ENCODE measurements around the gene TERF2IP. TPM values are rescaled to one million over a fixed set of nuclear protein-coding genes. Genes with fewer than 3 reads are reported as not detected.

Gene TERF2IP
- total RNA-seq, 1 donor from 2014 or later: 86.8 TPM

DNA sequence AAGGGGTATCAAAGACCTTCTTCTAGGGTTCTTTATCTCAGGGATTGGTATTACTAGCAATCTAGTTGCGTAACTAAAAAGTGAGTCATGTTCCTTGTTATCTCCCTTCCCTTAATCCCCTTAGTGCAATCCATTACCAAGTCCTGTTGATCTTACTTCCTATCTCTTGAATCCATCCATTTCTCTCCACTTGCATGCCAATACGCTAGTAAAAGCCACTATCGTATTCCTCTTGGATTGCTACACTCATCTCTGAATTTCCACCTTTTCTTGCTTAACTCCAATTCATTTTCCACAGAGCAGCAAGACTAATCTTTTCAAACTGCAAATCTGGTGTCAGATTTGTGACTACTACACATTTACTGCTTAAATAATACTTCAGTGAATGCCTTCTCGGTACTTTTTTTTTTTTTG is 22.6 kb upstream of the TERF2IP start:
- Mint-ChIP-seq H3K27ac (peak overlapping the region; percentile 19), H3K36me3 (ENCODE audit: low read depth) (peaks cover 62% of the 10 kb centered on the region), H3K4me3 (peak overlapping the region; percentile 4)

DNA sequence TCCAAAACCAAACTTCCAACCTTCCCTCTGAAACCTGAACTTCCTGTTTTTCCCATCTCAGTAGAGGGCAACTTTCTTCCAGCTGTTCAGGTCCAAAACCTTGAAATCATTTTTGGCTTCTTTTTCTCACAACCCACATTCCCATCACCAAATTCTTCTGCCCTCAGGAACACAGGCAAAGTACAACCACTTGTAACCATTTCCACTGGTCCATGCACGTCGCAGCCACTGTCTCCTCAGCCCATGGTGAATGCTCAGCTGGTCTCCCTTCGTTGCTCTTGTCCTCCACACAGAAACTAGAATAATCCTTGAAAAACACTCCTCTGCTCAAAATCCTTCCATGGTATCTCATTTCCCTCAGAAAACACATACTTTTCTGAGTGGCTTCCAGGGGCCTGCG is 20.8 kb upstream of the TERF2IP start:
- peaks cover 32% of the 10 kb centered on the region for H3K4me1 Mint-ChIP-seq
- DNase-seq: no peak
- peaks cover 67% of the 10 kb centered on the region for H3K36me3 Mint-ChIP-seq (ENCODE audit: low read depth)
- H3K4me3 Mint-ChIP-seq: no peak overlapping the region
- H3K9me3 Mint-ChIP-seq: no peaks in the 10 kb centered on the region
- intact Hi-C loops (cut with micrococcal nuclease): loop anchor here (10.0 kb wide), 1 partner anchor 642 kb away; the partner anchor contains the start of gene WDR59
- H3K27ac Mint-ChIP-seq: peak overlapping the region; percentile 30
- no peaks in the 10 kb centered on the region for H3K27me3 Mint-ChIP-seq

More for the DNA sequence above, 22.6 kb upstream of the TERF2IP start:
- DNase-seq: no peak
- H3K4me1 Mint-ChIP-seq: peaks cover 45% of the 10 kb centered on the region
- no peaks in the 10 kb centered on the region for H3K9me3 Mint-ChIP-seq
- intact Hi-C loops (cut with micrococcal nuclease): loop anchor here (5.0 to 10.0 kb wide), 2 partner anchors 640 to 1328 kb away; partner anchors contain the start of genes PSMD7 and WDR59
- H3K27me3 Mint-ChIP-seq: no peaks in the 10 kb centered on the region

DNA sequence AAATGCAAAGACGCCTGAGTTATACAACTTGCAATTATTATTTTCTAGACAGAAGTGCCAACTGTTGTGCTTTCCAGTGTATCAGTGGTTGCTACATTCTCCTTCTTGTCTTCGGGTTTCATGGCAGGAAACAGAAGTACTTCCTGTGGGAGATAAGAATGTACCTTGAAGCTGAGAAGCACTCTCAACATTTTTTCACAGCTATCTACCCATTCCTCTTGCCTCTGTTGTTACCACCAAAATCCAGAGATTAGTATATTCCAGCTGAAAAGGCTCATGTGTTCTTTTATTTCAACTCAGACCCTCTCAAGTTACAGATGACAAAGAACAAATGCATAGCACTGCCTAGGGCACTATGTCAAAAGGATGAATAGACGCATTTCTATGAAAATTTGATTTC is 19.7 kb upstream of the TERF2IP start:
- DNase-seq: no peak
- Mint-ChIP-seq H3K27me3 (no peaks in the 10 kb centered on the region), H3K9me3 (no peaks in the 10 kb centered on the region), H3K4me1 (peaks cover 26% of the 10 kb centered on the region), H3K36me3 (ENCODE audit: low read depth) (peaks cover 74% of the 10 kb centered on the region), H3K4me3 (peak overlapping the region; percentile 49), H3K27ac (peak overlapping the region; percentile 78)
- intact Hi-C loops (cut with micrococcal nuclease): loop anchor here (10.0 kb wide), 1 partner anchor 643 kb away; the partner anchor contains the start of gene WDR59

DNA sequence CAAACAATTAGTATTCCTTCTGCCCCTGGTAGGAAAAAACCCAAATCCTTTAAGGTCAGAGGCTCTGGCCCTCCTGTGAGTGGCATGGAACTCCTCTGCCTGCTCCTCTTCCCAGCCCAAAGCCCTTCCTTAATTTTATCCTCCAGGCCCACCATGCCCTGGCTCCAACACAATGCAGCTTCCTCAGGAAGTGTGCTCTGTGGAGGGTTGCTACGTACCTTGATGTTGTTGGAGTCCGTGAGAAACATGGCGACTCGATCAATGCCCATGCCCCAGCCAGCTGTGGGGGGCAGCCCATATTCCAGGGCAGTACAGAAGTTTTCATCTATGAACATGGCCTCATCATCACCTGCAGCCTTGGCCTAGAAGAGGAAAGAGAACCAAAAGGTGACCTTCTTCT is 19.2 kb upstream of the TERF2IP start:
- Mint-ChIP-seq H3K27me3 (no peaks in the 10 kb centered on the region), H3K9me3 (no peaks in the 10 kb centered on the region), H3K4me3 (peak overlapping the region; percentile 49)

DNA sequence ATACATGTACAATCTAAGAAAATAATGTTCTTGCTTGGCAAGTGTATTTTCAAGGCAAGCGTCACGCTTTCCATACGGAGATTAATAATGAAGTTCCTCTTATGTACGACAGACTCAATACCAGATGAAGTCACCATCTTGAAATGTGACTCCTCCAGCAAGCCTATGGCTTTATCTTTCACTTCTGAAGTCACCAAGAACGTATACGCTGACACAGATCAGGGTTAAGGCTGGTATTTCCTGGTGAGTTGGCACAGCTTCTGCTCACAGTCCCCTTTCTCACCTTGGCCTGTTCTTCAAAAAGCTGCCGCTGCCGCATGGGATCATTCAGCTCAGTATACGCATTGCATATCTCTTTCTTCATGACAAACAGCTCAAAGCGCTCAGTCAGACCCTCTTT is 18.4 kb upstream of the TERF2IP start:
- Mint-ChIP-seq H3K4me1 (peaks cover 26% of the 10 kb centered on the region), H3K36me3 (ENCODE audit: low read depth) (peaks cover 84% of the 10 kb centered on the region), H3K9me3 (no peaks in the 10 kb centered on the region), H3K27ac (peak overlapping the region; percentile 73), H3K27me3 (no peaks in the 10 kb centered on the region), H3K4me3 (no peak overlapping the region)
- intact Hi-C loops (cut with micrococcal nuclease): loop anchor here (10.0 kb wide), 1 partner anchor 644 kb away; the partner anchor contains the start of gene WDR59
- DNase-seq: no peak

More for the DNA sequence above, 19.2 kb upstream of the TERF2IP start:
- peaks cover 77% of the 10 kb centered on the region for H3K36me3 Mint-ChIP-seq (ENCODE audit: low read depth)
- DNase-seq: no peak
- H3K4me1 Mint-ChIP-seq: peaks cover 26% of the 10 kb centered on the region
- intact Hi-C loops (cut with micrococcal nuclease): loop anchor here (10.0 kb wide), 1 partner anchor 644 kb away; the partner anchor contains the start of gene WDR59
- H3K27ac Mint-ChIP-seq: peak overlapping the region; percentile 78

DNA sequence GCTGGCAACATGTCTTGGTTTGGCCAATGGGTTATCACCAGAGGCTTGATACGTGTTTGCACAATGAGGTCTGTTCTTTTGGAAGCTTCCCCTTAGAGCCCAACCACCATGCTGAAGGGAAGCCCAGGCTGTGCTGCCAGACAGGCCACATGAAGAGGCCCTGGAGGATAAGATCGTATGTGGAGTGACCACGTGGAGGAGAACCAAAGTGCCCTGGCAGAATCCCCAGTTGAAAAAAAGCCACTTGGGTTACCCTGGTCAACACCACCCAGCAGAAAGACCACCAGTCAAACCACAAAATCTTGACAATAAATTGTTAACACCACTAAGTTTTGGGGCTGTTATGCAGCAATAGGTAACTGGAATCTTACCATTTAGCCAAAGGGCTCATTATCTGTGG is 17.5 kb upstream of the TERF2IP start:
- Mint-ChIP-seq H3K9me3 (no peaks in the 10 kb centered on the region), H3K27ac (no peak overlapping the region), H3K4me1 (peaks cover 26% of the 10 kb centered on the region), H3K27me3 (no peaks in the 10 kb centered on the region), H3K36me3 (ENCODE audit: low read depth) (peaks cover 82% of the 10 kb centered on the region), H3K4me3 (no peak overlapping the region)
- intact Hi-C loops (cut with micrococcal nuclease): no loop called here
- no peak for DNase-seq

DNA sequence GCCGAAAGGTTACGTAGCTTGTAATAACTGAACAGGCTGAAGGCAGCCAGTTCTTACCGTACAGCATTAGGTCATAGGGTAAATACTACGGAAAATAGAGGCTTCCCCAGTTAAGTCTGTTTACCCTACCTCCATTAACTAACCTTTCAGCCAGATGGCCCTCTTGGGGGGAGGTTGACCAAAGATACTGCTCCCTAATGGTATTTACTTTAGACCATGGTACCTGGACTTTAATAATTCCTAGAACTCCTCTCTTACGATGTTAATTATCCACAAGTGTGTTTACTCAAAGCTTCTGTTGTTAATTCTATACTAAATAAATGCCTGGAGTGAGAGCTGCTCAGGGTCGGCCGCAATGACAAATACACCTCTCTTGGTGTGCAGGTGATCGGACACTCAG is 14.7 kb upstream of the TERF2IP start:
- H3K9me3 Mint-ChIP-seq: no peaks in the 10 kb centered on the region
- H3K4me1 Mint-ChIP-seq: peaks cover 22% of the 10 kb centered on the region
- no peak for DNase-seq
- H3K27me3 Mint-ChIP-seq: no peaks in the 10 kb centered on the region
- H3K36me3 Mint-ChIP-seq (ENCODE audit: low read depth): peaks cover 82% of the 10 kb centered on the region
- no peak overlapping the region for H3K27ac Mint-ChIP-seq
- intact Hi-C loops (cut with micrococcal nuclease): no loop called here
- no peak overlapping the region for H3K4me3 Mint-ChIP-seq

DNA sequence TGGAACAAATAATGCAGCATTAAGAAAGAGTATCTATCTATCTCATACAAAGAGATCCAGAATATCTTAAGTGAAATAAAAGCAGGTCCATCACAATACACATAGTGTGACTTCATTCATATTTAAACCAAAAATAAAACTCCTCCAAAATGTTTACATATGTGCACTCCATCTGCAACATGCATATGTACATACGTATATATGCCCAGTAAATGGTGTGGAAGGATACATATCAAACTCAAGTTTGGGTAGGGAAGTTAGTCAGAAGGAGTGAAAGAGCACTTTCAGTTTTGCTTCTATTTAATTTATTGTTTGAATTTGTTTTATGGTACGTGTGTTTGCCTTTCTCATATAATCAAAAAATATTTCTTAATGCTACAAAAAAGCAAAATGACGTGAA is 12.5 kb upstream of the TERF2IP start:
- intact Hi-C loops (cut with micrococcal nuclease): no loop called here
- Mint-ChIP-seq H3K4me3 (no peak overlapping the region), H3K27ac (no peak overlapping the region), H3K4me1 (peaks cover 10% of the 10 kb centered on the region), H3K36me3 (ENCODE audit: low read depth) (peaks cover 78% of the 10 kb centered on the region), H3K27me3 (no peaks in the 10 kb centered on the region), H3K9me3 (no peaks in the 10 kb centered on the region)
- DNase-seq: no peak

DNA sequence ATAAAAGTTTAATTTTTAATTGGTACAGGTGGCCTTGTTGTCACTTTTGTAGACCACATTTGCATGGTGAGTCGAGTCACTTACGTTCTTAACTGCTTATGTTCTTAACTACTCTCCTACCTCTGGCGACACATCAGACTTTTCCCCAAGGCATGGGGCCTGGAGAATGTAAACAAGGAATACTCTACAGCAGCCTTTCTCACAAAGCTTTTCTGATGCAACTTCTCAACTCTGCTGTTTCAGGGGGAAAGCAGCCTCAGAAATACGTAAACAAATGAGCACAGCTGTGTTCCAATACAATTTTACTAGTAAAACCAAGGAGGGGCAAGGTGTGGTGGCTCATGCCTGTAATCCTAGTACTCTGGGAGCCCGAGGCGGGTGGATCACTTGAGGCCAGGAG is 7.0 kb upstream of the TERF2IP start:
- H3K36me3 Mint-ChIP-seq (ENCODE audit: low read depth): peaks cover 78% of the 10 kb centered on the region
- DNase-seq: no peak
- peaks cover 30% of the 10 kb centered on the region for H3K4me1 Mint-ChIP-seq
- H3K4me3 Mint-ChIP-seq: no peak overlapping the region
- no peaks in the 10 kb centered on the region for H3K27me3 Mint-ChIP-seq
- intact Hi-C loops (cut with micrococcal nuclease): no loop called here
- H3K9me3 Mint-ChIP-seq: no peaks in the 10 kb centered on the region
- no peak overlapping the region for H3K27ac Mint-ChIP-seq

DNA sequence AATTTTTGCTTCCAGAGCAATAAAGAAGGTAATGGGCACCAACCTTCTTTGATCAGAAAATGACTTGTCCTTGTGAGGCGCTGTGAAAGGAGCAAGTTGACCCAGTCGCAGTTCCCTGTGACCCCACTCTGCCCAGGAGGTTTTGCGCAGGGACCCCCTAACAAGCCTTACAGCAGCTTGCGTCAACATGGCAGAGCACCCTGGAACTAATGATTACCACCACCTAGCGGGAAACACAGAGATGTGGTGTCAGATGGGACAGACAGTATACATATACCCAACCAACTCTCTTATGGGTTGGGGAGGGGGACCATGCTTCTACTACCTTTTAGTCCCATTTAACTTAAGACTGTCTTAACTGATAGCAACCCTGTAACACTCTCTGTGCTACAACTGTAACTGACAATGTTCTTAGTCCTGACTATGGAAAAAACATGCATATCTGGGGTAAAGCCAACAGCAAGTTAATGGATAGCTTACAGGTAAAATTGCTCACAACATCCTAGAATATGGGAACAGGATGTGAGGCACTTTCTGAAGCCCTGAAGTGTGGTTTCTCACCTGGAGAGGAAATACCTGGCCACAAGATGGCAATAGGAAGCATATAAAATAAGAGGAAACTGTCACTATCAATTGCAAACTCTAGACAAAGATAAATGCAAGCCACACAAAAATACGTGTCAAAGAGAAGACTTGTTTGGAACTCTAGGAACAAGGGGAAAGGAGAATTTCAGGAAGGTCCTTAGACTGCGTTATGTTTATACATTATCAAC is 3.1 kb upstream of the TERF2IP start:
- peak overlapping the region; percentile 38 for H3K27ac Mint-ChIP-seq
- DNase-seq: no peak
- peak overlapping the region; percentile 69 for H3K4me3 Mint-ChIP-seq
- H3K4me1 Mint-ChIP-seq: peaks cover 32% of the 10 kb centered on the region
- intact Hi-C loops (cut with micrococcal nuclease): loop anchor here (5.0 kb wide), 4 partner anchors 497 to 1347 kb away; partner anchors contain the start of genes PSMD7, WDR59 and ZFP1
- no peaks in the 10 kb centered on the region for H3K9me3 Mint-ChIP-seq
- no peaks in the 10 kb centered on the region for H3K27me3 Mint-ChIP-seq
- peaks cover 66% of the 10 kb centered on the region for H3K36me3 Mint-ChIP-seq (ENCODE audit: low read depth)

DNA sequence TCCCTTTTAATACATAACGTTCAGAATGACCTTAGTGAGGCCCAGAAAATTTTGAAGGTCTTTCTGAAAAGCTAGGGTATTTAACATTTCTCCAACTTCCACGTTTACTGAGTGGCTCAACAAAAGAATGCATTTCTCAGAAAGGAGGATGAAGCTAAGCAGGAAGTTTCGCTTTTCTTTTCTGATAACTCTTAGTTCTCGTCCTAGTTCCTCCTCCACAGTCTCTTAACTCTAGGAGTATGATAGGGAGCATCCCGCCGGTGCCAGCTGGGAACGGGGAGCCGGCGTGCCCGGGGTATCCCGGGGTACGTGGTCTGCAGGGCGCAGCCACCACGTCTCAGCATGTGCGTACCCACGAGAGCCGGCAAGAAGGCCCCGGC is 471 bp upstream of the TERF2IP start:
- Mint-ChIP-seq H3K4me3 (peak overlapping the region; percentile 89), H3K36me3 (ENCODE audit: low read depth) (peaks cover 56% of the 10 kb centered on the region), H3K9me3 (no peaks in the 10 kb centered on the region), H3K27ac (peak overlapping the region; percentile 97), H3K4me1 (peaks cover 41% of the 10 kb centered on the region), H3K27me3 (no peaks in the 10 kb centered on the region)
- DNase-seq: no peak
- intact Hi-C loops (cut with micrococcal nuclease): loop anchor here (1.0 to 5.0 kb wide), 10 partner anchors 24 to 1544 kb away; partner anchors contain the start of genes ADAT1, GABARAPL2, MON1B and PSMD7

DNA sequence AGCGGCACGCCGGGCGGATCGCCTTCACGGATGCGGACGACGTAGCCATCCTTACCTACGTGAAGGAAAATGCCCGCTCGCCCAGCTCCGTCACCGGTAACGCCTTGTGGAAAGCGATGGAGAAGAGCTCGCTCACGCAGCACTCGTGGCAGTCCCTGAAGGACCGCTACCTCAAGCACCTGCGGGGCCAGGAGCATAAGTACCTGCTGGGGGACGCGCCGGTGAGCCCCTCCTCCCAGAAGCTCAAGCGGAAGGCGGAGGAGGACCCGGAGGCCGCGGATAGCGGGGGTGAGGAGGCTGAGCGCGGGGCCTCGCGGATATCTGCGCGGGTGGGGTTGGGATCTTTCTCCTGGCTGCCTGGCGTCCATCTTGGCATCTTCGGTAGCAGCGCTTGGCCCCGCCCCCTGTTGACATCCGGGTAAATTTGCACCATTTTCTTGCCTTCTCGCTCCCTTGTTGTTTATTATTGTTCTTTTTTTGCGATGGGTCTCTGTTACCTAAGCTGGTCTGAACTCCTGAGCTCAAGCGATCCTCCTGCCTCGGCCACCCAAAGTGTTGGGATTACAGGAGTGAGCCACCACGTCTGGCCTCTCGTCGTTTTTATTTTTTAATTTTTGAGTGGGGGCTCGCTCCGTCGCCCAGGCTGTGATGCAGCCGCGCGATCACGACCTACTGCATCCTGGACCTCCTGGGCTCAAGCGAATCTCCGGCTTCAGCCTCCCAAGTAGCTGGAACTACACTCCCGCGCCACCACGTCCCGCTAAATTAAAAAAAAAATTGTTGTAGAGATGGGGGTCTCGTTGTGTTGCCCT is 898 bp downstream of the TERF2IP start:
- Mint-ChIP-seq H3K27ac (peak overlapping the region; percentile 97), H3K27me3 (no peaks in the 10 kb centered on the region), H3K9me3 (no peaks in the 10 kb centered on the region), H3K4me3 (peak overlapping the region; percentile 89), H3K4me1 (peaks cover 47% of the 10 kb centered on the region), H3K36me3 (ENCODE audit: low read depth) (peaks cover 49% of the 10 kb centered on the region)
- peak; percentile 96 for DNase-seq
- intact Hi-C loops (cut with micrococcal nuclease): loop anchor here (2.0 to 5.0 kb wide), 6 partner anchors 132 to 1351 kb away; partner anchors contain the start of genes CFDP1, PSMD7, WDR59 and ZFP1

DNA sequence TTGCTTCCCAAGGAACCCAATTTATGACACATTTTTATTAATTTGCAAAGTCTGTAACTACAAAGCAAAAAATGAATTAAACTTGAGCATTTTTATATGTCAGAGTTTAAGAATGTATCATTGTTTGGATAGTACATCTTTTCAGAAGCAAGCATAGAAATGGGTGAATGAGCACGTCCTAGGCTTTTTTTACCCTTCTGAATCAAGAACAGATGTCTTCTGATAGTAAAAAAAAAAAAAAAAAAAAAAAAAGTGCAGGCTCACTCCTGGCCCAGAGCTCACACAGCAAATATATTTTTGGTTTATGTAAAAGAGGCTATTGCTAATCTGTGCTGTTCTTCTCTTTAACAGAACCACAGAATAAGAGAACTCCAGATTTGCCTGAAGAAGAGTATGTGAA is 6.3 kb downstream of the TERF2IP start:
- H3K4me1 Mint-ChIP-seq: peaks cover 38% of the 10 kb centered on the region
- H3K4me3 Mint-ChIP-seq: no peak overlapping the region
- no peak for DNase-seq
- H3K9me3 Mint-ChIP-seq: no peaks in the 10 kb centered on the region
- peaks cover 58% of the 10 kb centered on the region for H3K36me3 Mint-ChIP-seq (ENCODE audit: low read depth)
- intact Hi-C loops (cut with micrococcal nuclease): no loop called here
- peak overlapping the region; percentile 64 for H3K27ac Mint-ChIP-seq
- no peaks in the 10 kb centered on the region for H3K27me3 Mint-ChIP-seq

DNA sequence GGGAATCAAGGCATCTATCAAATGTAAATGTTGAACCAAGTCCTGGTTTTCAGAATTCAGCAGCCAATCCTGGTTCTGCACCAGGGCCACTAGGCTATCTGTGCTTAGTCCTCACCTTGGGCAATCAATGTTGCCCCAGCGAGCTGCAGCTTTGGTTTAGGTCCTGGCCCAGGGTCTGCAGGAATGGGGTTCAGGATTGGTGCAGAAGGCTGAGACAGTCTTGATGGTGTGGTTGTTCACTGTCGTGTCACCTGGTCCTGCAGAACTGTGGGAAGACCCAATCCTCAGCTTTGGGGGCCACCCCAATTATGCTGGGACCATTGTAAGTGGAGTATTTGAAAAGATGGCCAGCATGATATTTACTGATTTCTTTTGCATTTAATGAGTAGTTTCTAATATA is 10.6 kb downstream of the TERF2IP start:
- peaks cover 10% of the 10 kb centered on the region for H3K4me1 Mint-ChIP-seq
- peaks cover 53% of the 10 kb centered on the region for H3K36me3 Mint-ChIP-seq (ENCODE audit: low read depth)
- intact Hi-C loops (cut with micrococcal nuclease): no loop called here
- H3K9me3 Mint-ChIP-seq: no peaks in the 10 kb centered on the region
- no peaks in the 10 kb centered on the region for H3K27me3 Mint-ChIP-seq
- no peak overlapping the region for H3K27ac Mint-ChIP-seq
- no peak for DNase-seq
- no peak overlapping the region for H3K4me3 Mint-ChIP-seq

Data from activated CD4-positive, alpha-beta T cell treated with anti-CD3 and anti-CD28 coated beads, Interleukin-2, amount 10 ng/mL, durations not matched to agents 24 days and 14 days (primary cell).